ENCODE data around the gene NCBP3.

NCBP3 gene

DNA sequence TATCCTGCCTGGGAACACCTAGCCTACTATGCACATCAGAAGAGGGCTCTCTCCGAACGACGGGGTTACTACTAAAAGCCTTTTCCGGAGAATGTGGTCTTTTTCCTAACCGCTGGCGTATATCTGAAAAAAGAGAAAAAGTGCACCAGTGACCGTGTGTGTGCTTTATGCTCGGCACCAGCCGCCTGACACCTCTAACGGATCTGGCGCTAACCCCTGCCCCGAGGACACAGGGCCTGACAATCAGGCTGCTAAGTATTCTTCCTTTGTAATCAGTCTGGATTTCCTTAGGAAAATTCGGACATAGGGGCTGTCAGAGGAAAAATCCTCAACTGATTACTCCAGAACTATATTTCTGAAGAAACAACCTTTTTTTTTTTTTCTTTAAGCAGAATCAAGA is 31.7 kb downstream of the NCBP3 start:
- FAIRE-seq (no peak), DNase-seq (ENCODE audit: insufficient read length, low spot score) (no peak)

DNA sequence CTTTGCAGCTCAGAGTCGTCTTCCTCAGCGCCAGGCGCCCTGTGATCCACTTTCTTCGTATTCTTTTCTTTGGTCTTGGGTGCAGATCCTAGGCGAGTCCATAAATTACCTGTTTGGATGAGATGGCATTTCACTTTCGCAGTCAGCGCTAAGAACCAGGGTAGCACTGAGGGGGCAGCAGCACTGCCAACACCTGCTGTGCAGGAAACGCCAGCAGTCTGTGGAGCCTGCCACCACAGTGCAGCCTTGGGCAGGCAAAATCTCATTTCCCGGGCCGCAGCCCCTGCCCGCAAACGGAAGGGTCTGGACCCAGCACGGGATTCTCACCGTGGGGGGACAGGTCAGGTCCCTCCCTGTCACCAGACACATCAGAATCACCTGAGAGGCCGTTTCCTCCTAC is 32.9 kb downstream of the NCBP3 start:
- FAIRE-seq (no peak), DNase-seq (ENCODE audit: insufficient read length, low spot score) (no peak)

DNA sequence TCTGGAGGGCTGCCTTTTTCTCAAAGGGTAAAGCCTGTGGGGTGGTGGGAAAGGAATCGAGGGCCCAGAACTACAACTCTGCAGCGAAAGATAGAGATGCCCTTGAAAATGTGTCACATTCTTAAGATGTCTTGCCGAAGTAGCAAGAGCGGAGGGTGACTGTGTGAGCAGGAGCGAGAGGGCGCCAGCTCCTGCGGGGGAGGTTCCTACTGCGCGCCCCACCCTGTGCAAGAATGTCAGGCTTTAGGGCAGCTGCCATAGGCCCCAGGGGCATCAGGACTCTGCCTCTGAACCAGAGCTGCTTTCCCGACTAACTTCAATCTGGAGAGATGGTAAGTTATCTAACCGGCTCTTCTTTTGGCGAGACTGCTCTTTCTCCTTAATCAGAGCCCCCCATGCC is 33.3 kb downstream of the NCBP3 start:
- DNase-seq (ENCODE audit: insufficient read length, low spot score) (no peak), FAIRE-seq (no peak)

DNA sequence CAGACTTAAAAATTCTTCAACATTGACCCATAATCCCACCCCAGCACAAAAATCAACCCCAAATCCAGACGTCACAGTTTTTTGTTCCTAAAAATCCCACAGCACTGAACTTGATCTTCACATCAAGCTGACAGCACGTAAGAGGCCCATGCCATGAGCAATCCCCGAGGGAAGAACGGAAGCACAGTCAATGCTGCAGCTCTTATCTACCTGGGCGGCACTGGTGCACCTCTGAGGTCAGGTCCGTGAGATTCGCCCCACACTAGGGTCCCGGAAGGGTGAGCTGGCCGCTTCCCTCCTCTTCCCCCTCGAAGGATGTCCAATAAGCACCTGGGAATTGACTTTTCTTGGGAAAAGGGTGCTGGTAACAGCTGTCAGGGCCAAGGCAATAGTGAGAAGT is 33.8 kb downstream of the NCBP3 start:
- FAIRE-seq (no peak), DNase-seq (ENCODE audit: insufficient read length, low spot score) (no peak)

DNA sequence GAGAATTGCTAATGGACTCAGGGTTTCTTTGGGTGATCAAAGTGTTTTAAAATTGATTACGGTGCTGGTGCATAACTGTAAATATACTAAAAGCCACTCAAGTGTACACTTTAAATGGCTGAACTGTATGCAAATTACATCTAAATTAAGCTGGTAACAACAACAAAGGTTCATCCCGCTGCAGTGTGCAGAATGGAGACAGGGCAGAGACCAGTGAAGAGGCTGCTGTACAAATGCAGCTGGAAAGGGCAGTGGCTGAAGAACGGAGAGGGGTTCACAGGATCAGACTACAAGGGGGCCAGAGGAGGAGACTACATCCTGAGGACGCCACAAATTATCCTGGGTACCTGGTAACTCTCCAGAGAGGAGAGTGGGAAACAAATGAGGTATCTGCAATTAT is 36.0 kb downstream of the NCBP3 start:
- DNase-seq (ENCODE audit: insufficient read length, low spot score) (no peak), FAIRE-seq (no peak)

DNA sequence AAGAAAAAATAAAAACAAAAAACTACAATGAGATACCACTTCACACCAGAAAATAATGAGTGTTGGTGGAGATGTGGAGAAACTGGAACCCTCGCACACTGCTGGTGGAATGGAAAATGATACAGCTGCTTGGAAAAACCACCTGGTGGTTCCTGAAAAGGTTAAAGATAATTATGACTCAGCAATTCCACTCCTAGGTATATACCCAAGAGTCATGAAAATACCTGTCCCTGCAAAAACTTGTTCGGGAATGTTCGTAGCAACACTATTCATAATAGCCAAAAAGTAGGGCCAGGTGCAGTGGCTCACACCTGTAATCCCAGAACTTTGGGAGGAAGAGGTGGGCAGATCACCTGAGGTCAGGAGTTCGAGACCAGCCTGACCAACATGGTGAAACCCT is 36.9 kb downstream of the NCBP3 start:
- DNase-seq (ENCODE audit: insufficient read length, low spot score): no peak
- FAIRE-seq: no peak

DNA sequence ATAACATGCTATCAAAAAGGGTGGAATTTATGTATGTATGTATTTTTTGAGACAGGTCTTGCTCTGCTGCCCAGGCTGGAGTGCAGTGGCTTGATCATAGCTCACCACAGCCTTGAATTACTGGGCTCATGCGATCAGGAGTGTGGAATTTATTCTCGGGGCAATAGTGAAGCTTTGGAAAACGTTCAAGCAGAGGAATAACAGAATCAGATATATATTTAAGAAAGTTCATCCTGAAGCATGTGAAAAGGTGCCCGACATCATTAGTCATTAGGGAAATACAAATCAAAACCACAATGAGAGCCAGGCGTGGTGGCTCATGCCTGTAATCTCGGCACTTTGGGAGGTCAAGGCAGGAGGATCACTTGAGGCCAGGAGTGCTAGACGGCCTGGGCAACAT is 37.3 kb downstream of the NCBP3 start:
- FAIRE-seq: no peak
- DNase-seq (ENCODE audit: insufficient read length, low spot score): no peak

DNA sequence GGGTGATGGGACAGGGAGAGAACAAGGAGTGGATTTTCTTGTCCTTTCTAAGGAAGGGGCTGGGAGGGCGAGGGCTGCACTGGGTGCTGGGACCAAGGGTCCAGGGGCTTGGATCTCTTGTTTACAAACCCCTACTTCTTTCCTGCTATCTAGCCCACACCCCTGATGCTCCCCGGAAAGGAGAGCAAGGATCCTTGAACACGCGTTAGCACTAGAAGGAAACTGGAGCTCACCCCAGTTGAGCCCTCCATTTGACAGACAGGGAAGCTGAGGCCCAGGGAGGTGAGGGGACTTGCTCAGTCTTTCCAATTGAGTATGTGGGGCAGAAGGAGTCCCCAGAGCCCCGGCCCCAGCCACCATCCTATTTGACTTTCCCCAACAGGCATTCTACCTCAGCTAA is 40.5 kb downstream of the NCBP3 start:
- DNase-seq (ENCODE audit: insufficient read length, low spot score) (no peak), FAIRE-seq (no peak)

DNA sequence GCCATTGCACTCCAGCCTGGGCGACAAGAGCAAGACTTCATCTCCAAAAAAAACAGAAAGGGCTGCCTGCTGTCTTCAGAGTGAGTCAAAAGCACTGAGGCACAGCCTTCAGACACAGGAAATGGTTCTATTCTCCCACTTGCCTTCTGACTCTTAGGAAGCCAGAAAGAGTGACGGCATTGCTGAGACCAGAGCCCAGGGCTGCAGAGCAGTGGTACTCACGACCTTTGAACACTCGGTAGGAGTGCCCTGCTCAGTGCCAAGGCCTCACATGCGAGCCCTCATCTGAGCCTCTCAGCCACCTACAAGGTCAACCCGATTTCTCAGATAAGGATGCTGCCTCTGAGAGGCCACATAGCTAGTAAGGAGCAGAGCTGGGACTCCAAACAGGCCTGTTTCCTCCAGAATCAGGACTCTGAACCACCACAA is 41.5 kb downstream of the NCBP3 start:
- DNase-seq (ENCODE audit: insufficient read length, low spot score) (peak; percentile 49), FAIRE-seq (peak; percentile 70)

DNA sequence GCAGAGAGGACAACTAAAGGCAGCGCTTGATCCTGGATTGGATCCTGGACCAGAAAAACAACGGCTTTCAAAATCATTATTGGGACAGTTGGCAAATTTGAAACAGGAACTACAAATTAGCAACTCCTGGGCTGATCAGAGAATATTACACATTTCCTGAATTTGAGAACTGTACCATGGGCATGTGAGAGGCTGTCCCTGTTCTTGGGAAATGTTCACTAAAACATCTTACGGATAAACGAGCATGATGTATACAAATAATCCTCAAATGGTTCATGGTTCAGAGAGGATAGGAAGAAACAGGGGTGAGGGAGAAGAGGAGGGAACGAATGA is 42.8 kb downstream of the NCBP3 start:
- no peak for DNase-seq (ENCODE audit: insufficient read length, low spot score)
- no peak for FAIRE-seq

DNA sequence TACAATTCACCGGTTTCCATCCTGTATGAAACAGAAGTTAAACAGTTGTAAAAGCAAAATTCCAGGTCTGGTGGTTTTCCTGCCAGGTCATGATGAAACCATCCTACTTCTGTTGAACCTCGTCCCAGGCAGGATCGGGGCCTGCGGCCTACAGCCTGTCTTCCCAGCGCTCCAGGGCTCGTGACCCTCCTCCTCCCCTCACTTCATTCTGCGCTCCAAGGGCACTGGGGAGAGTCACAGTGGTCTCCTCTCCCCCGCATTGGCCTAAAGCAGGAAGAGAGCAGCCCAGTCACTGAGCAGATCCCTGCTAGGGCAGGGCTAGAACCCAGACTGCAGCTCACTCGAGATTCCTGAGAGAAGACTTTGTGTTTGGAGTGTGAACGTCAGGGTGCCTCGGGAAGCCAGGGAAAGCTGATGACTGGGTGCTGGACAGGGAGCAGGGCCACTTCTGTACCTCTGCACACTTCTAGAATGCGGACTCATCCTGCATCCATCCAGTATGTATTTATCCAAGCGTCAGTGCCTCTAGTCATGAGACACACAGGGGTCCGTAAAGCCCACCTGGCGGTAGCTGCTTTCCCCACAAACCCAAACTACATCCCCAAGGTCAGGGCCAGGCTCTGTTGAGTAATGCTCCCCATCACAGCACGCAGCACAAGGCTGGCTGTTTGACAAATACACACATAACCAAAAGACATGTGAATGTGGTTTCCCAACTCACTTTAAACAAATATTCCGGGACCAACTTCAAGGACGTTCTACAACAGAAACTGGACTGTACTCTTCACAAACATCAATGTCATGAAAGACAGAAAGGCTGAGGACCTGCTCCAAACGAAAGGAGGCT is 43.4 kb downstream of the NCBP3 start:
- DNase-seq (ENCODE audit: insufficient read length, low spot score): no peak

DNA sequence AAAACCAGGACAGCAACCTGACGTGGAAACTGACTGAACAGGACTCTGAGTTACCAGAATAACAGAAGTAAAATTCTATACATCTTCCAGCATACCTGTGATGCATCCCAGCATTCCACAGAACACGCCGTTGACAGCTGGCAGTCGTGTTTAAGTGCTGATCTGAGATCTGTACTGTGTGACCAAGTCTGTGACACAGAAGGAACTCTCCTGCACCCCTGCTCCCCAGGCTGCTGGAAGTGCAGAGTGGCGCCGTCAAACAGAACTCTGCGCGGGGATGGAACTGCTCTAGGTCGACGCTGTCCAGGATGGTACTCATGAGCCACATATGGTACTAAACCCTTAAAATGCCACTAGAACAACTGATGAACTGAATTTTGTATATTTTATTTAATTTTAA is 44.3 kb downstream of the NCBP3 start:
- FAIRE-seq (no peak), DNase-seq (ENCODE audit: insufficient read length, low spot score) (no peak)

More for the DNA sequence above, 43.4 kb downstream of the NCBP3 start:
- no peak for FAIRE-seq

DNA sequence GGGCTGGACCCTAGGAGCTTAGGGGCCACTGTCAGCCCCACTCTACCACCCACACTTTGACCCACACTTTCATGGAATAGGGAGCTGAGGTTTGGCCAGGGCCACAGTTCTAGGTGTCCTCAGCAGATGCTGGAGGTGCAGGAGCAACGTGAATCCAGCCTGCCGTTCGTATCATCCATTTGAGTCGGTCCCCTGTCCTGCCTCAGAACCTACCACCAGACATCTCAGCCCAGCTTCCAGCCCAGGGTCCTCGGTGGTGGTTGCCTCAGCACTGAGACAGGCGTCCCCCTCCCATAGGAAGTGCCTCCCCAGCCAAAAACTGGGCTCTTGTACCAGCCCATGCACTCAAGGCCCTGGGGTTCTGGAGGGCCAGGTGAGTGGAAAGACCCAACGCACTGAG is 44.7 kb downstream of the NCBP3 start:
- no peak for FAIRE-seq
- DNase-seq (ENCODE audit: insufficient read length, low spot score): no peak

DNA sequence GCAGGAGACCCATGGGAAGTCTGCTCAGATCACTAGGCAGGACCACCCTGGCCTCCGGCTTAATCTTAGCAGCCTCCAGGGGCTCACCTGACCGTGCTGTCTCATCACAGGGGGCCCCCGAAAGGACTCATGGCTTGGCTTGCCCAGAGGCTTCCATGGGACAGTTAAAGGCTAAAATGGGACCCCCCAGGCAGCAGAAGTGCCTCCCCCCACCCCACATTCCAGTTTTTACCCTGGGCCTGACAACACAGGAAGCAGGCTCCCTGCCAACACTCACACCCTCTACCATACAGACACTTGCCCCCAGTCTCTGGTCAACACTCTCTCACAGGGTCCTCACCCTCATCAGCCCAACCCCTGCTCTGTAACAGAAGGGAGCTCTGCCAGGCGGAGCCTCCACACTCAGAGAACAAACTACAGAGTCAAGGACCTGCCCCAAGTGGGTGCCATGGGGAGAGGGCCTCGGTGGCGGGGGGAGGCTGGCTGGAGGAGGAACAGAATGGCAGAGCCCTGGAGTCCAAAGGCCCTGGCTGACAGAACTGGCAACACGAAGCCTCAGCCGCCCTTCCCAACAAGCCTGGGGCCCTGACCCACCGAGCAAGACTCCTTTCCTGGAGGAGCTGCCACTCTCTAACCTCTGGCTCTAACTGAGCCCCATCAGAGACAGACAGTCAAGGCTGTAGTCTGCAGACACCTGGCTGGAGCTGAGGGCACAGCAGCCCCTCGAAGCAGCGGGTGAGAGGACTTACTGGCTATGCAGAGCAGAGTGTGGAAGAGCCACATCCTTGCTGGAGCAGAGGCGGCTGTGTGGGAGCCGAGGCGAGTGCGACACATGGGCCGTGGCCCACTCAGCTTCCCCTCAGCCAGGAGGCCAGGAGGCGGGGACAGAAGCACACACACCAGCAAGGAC is 45.4 kb downstream of the NCBP3 start, which contains the start of gene ITGAE:
Gene ITGAE, minus strand, starts transcription at position 827 of the 910 bp plus-strand sequence. Its CDS starts 44 bp downstream, at position 783.
- no peak for FAIRE-seq
- no peak for DNase-seq (ENCODE audit: insufficient read length, low spot score)

DNA sequence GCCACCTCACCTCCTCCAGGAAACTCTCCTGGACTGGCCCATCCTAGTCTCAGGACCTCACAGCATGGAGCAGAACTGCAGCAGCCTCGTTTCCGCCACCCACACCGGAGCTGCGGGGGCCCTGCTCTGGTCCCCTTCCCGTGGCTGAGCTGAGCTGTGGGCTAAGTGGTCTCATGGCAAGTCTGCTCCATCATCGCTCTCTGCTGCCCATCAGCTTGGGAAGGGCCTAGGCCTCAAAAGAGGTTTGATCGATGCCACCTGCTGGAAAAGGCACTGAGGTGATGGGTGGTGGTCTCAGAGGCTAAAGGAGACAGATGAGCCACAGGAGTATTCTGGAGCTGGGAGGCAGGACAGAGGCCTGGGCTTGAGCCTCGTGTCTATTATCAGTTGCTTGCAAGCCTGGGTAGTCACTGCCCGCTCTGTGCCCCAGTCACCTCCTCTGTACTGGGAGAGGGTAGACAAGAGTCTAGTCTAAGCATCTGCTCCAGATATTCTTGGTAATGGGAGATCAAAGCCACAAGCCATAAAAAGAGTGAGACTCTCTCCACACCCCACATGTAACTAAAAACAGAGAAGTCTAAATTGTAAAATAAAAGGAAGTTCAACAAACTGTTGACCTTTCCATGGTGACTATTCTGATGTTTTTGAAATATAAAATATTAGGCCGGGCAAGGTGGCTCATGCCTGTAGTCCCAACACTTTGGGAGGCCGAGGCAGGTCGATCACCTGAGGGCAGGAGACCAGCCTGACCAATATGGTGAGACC is 46.7 kb downstream of the NCBP3 start:
- FAIRE-seq (no peak), DNase-seq (ENCODE audit: insufficient read length, low spot score) (no peak)

DNA sequence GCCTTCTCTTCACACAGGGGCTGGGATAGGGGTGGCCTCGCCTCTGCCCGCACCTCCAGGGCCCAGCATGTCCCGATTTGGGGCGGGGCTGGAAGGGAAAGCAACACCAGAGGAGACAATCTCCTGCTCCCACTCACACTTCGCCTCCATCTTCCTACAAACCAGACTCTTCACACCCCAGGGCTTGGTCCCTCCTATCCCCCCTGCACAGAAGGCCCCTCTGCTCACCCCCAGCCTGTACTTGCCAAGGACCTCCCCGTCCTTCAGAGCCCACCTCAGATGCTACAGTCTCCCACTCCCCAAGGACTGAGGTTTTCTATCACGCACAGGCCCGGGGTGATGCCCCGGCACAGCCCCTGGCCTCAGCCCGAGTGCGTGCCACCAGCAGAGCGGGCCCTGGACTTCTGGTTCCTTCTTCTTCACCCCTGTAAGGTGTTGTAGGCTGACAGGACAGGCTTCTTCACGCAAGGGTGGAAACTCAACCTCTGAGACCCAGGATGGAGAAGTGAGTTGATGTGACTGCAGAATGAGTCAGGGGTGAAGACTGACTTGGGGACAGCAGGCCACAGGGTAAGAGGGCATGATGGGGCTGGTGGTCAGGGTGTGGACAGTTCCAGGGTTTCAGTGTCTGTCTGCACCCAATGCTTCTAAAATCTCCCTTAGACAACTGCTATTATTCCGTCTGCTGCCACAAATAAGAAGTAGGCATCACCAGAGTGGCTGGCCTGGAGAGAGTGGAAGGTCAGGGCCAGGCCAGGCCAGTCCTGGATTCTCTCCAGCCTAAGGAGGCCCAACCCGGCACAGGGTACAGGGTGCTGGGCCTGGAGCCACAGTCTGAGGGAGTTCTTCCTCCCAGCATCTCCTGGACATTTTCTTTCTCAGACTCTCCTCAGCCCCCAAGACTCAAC is 47.5 kb downstream of the NCBP3 start:
- no peak for DNase-seq (ENCODE audit: insufficient read length, low spot score)
- FAIRE-seq: no peak

DNA sequence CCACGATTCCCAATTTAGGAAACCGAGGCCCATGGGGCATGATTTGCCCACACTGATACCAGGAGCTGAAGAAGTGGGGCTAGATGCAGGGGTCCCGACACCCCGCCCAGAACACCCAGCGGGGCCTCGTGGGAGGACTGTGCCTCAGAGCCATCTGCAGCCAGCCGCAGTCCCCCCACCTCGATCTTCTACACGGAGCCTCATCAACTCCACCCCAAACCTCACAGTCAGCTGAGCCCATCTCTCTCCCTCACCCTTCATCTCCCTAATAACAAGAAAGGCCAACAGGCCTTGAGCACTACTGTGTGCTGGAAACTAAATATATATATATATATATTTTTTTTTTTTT is 49.2 kb downstream of the NCBP3 start:
- DNase-seq (ENCODE audit: insufficient read length, low spot score): peak; percentile 36

DNA sequence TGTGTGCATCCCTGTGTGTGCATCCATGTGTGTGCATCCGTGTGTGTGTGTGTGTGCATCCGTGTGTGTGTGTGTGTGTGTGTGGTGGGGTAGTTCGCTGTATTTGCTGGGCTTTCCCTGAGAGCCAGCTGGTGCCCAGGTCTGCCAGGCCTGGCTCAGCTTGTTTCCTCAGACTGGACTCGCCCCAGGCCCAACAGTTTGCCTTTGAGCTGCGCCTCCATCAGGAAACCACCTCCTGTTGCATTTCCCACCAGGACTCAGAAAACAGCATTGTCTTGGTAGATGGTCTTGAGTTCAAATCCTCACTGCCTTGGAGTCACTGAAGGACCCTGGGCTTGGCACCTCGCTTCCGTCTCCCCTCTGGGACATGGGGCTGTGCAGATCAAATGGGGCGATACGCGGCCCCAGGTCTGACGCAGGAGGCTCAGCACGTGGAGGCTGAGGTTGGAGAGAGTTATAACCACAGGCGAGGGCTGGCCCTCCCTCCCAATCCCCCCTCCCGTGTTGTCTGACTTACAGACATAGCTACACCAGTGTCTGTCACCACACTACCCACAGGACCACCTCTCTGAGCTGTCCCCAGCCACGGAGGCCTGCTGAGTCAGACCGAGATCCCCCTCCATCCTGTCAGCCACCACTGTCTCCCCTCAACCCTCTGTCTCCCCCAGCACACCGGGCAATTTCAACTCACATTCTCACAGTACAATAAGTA is 49.8 kb downstream of the NCBP3 start:
- DNase-seq (ENCODE audit: insufficient read length, low spot score) (peak; percentile 57), FAIRE-seq (peak; percentile 79)

More for the DNA sequence above, 49.2 kb downstream of the NCBP3 start:
- peak; percentile 4 for FAIRE-seq

DNA sequence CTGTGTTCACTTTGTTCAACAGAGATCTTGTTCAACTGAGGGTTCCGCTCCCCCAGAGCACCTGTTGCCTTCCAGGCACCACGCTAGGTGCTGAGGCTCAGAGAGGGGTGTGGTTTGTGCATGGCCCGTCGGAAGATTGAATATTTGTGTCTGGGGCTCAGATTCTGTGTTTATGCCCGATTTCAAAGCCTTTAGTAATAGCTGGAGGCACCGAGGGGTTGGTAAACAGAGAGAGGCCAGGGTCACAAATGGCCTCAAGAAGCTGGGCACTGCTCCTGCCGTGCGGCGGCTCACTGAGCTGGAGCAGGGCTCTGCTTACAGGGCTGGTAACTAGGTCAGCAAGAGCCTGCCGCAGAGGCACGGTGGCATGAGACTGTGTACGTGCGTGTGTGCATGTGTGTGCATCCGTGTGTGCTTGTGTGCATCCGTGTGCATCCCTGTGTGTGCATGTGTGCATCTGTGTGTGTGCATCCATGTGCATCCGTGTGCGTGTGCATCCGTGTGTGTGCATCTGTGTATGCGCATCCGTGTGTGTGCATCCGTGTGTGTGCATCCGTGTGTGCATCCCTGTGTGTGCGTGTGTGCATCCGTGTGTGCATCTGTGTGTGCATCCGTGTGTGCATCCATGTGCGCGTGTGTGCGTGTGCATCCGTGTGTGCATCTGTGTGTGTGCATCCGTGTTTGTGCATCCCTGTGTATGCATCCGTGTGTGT is 50.5 kb downstream of the NCBP3 start:
- FAIRE-seq (no peak), DNase-seq (ENCODE audit: insufficient read length, low spot score) (no peak)
